NCI-H510A treated with DMSO at 0.1 percent for 48 hours (cell line): ENCODE results near the gene TMEM33.
"Not testable (repeated sequence)": the region's sequence is repeated elsewhere in the genome, so short reads cannot be mapped to it uniquely, and the experiment has no call there.

ENCODE experiments used
- DNase-seq: peaks from one replicate; lab custom pipeline; 2025; lab: John Stamatoyannopoulos, UW

The TMEM33 gene, protein sequence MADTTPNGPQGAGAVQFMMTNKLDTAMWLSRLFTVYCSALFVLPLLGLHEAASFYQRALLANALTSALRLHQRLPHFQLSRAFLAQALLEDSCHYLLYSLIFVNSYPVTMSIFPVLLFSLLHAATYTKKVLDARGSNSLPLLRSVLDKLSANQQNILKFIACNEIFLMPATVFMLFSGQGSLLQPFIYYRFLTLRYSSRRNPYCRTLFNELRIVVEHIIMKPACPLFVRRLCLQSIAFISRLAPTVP

DNA sequence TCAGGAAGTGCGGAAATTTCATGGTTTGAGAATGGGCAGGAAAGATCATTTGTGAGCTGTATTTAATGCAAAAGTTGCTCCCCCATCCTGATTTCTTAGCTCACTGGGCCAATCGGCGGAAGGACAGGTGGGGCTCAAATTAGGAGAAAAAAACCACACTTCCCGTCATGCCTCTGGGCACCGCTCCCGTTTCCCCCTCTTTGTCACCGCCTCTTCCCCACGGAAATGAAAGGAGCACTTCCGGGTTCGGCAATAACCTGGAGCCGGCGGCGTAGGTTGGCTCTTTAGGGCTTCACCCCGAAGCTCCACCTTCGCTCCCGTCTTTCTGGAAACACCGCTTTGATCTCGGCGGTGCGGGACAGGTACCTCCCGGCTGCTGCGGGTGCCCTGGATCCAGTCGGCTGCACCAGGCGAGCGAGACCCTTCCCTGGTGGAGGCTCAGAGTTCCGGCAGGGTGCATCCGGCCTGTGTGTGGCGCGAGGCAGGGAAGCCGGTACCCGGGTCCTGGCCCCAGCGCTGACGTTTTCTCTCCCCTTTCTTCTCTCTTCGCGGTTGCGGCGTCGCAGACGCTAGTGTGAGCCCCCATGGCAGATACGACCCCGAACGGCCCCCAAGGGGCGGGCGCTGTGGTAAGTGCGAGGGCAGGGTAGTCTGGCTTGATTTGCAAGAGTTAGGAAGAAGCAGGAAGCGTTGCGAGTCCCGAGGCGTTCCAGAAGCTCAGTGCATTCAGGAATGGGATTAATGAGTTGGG, at the start of gene TMEM33:
Gene TMEM33, plus strand, starts transcription at position 529 of the 751 bp plus-strand sequence. Its CDS starts 56 bp downstream, at position 585.
- peak; percentile 87 for DNase-seq

- no peak for DNase-seq
Measured at GRCh38 chr4:41885456-41885855, 49.8 kb upstream of the TMEM33 start.

GRCh38 chr4:41887277-41887676, 48.0 kb upstream of the TMEM33 start:
- DNase-seq, result no peak

GRCh38 chr4:41887821-41888686, 47.2 kb upstream of the TMEM33 start:
- peak; percentile 43 for DNase-seq

DNA sequence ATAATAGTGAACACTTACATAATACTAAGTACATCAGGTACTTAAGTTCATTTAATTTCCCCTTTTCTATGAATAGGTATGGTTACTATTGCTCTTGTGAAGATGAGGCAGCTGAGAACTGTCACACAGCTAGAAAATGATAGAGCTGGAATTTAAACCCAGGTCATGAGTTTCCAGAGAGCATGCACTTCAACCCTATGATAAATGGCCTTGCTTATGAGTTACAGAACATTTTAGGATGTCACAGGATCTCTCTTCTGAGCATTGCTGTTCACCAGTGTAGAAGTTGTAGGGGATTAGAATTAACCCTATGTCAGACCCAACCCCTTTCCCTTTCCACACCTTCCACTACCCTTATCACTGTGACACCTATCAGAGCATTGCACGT, 46.5 kb upstream of the TMEM33 start:
- DNase-seq, result no peak

GRCh38 chr4:41889317-41889716, 45.9 kb upstream of the TMEM33 start:
- DNase-seq, result no peak

DNA sequence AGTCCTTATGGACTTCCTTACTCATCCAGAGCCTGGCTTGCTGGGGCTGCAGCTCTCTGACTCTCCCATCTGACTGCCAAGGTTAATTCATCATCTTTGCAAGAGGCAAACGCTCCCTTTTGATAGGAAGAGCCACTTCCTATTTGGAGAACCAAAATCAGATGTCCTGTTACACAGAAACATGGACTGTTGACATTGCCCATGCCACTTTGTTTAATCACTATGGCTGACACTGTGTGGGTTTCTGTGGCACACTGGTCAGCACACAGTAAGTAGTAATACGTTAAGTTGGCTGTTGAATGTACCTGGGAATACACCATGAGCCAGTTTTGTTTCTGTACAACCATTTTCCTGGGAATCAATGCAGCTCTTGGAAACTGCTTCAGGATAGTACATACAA, 45.1 kb upstream of the TMEM33 start:
- no peak for DNase-seq

GRCh38 chr4:41896648-41897047, 38.6 kb upstream of the TMEM33 start:
- no peak for DNase-seq

DNA sequence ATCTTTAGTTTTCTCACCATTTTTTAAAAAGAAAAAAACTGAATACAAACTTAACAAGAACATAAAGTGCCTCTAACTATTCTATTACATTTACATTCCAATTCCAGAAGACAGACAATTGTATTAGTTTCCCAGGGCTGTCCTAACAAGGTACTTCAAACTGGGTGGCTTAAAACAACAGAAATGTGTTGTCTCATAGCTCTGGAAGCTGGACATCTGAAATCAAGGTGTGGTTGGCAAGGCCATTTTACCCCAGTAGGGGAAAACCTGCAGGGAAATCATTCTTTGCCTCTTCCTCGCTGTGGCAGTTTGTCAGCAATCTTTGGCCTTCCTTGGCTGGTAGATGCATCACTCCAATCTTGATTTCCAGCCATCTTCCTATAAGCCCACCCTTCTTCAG, 37.5 kb upstream of the TMEM33 start:
- DNase-seq, result no peak

DNA sequence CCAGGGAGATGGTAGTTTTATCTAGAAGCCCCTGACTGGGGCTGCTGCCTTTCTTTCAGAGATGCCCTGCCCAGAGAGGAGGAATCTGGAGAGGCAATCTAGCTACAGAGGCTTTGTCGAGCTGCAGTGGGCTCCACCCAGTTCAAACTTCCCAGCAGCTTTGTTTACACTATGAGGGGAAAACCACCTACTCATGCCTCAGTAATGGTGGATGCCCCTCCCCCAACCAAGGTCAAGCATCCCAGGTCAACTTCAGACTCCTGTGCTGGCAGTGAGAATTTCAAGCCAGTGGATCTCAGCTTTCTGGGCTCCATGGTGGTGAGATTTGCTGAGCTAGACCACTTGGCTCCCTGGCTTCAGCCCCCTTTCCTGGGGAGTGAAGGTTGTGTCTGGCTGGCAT, 26.1 kb upstream of the TMEM33 start:
- DNase-seq, result not testable (repeated sequence)

- no peak for DNase-seq
Measured at GRCh38 chr4:41912546-41912945, 22.7 kb upstream of the TMEM33 start.

DNA sequence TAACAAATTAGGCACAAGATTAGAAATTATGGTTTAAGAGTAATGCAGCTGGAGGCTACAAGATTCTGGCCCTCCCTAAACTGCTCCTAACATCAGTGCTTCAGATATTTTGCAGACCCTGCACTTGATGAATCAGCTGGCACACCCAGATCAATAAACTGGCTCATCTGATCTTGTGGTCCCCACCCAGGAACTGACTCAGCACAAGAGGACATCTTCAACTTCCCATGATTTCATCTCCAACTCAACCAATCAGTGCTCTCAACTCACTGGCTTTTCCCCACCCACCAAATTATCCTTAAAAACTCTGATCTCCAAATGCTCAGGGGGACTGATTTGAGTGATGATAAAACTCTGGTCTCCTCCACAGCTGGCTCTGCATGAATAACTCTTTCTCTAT, 21.7 kb upstream of the TMEM33 start:
- no peak for DNase-seq

DNA sequence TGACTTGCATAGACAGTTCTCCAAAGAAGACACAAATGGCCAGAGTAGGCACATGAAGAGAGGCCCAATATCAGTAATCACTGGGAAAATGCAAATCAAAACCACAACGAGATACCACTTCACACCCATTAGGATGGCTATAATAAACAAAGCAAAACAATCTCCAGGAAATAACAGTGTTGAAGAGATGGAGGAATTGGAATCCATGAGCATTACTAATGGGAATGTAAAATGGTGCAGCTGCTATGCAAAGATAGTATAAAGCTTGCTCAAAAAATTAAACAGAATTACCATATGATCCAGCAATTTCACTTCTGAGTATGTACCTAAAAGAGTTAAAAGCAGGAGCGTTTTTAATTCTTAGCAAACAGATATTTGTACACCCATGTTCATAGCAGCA, 17.0 kb upstream of the TMEM33 start:
- no peak for DNase-seq

DNA sequence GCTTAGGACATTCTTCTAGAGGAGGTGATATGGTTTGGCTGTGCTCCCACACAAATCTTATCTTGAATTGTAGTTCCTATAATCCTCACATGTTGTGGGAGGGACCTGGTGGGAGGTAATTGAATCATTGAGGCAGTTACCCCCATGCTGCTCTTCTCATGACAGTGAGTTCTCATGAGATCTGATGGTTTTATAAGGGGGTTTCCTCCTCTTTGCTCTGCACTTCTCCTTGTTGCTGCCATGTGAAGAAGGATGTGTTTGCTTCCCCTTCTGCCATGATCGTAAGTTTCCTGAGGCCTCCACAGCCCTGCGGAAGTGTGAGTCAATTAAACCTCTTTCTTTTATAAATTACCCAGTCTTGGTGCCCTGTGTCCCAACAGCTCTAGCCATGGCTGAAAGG, 14.8 kb upstream of the TMEM33 start:
- DNase-seq, result not testable (repeated sequence)

- no peak for DNase-seq
Measured at GRCh38 chr4:41921476-41921875, 13.8 kb upstream of the TMEM33 start.

- no peak for DNase-seq
Measured at GRCh38 chr4:41927796-41928499, 7.3 kb upstream of the TMEM33 start.

- no peak for DNase-seq
Measured at GRCh38 chr4:41930139-41930831, 4.9 kb upstream of the TMEM33 start.

- no peak for DNase-seq
Measured at GRCh38 chr4:41932988-41933387, 2.2 kb upstream of the TMEM33 start.

DNA sequence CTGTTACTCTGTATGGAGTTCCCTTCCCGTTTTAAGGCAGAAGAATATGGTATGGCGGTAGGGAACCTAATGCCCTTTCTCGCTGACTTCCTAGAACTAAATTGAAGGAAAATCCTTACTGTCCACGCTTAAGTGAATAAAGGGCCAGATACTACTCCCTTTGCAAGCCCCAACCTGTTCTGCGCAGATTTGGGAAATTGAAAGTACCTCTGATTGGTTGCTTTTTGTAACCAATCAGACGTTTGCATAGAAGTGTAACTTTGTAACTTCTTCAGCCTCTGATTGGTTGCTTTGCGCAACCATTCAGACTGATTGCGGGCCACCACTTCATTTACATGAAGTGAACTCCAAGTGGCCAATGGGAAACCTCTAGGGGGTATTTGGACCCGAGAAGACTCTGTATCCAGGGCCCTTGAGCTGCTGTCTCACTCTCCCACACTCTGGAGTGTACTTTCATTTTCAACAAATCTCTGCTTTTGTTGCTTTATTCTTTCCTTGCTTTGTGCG, 1.2 kb upstream of the TMEM33 start:
- DNase-seq, result no peak

GRCh38 chr4:41934514-41934900, 722 bp upstream of the TMEM33 start:
- no peak for DNase-seq

DNA sequence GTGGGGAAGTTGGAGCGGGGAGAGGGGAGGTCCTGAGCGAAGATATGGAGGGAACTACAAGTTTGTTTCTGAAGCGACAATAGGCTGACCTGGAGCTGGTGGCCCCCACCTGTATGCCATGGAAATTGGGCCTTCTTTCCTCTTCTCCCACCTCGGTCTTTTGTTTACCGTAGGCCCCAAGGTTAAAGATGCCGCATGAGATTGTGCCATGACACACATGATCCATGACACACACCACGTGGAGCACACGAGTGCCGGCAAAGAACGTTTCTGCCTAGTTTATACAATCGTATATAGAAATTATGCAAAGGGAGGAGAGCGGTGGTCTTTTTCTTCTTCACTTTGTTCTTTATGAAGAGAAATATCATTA, 408 bp downstream of the TMEM33 start:
- DNase-seq, result no peak
